Nucleus accumbens (tissue), 56 donors: ENCODE measurements around the gene FYB1.

Experiments used
- DNase-seq, 56 donors: peaks; one replicate each; lab custom pipeline; 2025; lab: John Stamatoyannopoulos, UW

Gene FYB1

DNA sequence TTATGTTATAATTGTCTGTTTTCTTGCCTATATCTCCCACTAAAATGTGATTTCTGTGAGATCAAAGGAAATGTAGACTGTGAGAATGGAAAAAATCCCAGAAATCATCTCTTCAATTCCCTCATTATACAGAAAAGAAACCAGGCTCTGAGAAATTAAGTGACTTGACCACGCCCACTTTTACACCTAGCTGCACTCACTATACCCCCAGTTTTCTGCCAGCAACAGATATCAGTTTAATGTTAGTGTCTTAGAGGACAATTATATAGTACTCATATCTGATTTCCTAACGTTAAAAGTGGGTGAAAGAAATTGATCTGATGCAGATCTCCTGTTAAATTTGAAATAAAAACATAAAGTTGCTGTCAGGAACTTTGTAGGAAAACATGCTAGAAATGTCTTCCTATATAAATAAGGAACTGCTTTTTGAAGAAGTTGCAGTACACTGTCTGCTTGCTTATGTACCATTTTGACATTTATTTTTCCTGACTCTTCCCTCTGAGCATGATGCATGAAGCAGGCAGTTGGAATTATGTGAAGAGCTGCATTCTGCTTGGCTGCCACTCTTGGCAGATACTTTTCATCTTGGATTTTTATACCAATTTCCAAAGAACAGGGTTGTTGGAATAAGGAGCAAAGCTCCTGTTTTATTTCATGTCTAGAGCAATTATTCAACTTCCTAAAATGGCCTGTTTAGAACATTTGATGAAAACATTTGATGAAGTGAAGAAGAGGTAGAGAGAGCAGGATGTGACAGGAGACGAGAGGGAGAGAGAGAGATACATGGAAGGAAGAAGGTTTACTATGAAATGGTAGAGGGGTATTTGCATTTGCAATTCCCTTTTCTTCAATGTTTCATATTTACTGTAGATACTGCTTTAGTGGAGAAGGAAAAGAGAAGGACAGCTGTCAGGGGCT lies 87.9 kb downstream of the FYB1 start:
- DNase-seq: no peak

GRCh38 chr5:39130716-39131115 lies 88.6 kb downstream of the FYB1 start:
- no peak for DNase-seq

DNA sequence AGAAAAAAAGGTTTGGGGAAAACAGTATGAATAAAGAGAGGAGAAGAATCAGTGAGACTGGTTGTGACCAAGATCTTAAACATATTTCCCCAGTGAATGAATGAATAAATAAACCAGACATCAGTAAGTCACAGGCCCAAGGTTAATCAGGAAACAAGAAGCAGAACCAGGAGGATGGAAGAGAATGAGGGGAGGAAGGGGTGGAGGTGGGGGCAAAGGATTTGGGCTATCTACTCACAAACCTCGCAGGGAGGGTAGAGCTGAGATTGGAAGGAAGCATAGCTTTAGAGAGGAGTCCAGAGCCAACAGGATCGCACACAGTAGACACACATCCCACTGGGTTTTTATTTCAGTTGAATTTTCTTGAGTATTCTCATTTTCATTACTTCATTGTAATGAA lies 97.4 kb downstream of the FYB1 start:
- DNase-seq: no peak

DNA sequence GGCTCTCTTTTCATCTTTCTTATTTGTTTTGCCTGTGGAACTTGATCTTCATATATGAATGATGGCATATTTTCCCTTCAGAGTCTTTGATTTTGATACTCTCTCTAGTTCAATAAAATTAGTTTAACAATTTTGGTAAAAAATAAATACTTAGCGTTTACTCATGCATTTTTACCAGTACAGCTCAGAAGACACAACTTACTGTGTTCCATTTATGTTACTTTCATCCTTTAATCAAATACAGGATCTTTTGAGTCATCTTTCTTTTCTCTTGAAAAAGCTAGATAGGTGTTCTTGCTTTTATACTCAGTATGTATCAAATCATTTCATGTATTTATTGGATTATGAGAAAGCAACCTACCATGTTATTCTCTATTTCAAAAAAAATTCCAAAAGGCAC lies 98.0 kb downstream of the FYB1 start:
- no peak for DNase-seq

DNA sequence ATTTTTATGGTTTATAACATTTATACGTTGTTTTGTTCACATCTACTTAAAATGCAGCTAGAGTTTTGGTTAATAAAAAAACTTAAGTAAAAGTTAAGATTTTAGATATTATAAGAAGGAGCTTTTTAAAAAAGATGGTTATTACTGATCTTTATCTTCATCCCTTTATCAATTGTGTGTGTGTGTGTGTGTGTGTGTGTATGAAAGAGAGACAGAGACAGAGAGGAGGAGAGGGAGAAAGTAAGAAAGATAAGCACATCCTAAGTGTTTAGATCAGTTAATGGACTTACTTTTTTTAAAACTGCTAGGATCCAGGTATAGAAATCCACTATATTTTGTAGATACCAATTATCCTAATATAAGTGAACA lies 99.3 kb downstream of the FYB1 start:
- DNase-seq: no peak

GRCh38 chr5:39119404-39120051 lies 99.8 kb downstream of the FYB1 start:
- no peak for DNase-seq

- no peak for DNase-seq
Observed at GRCh38 chr5:39118638-39119037, 100.7 kb downstream of the FYB1 start.

DNA sequence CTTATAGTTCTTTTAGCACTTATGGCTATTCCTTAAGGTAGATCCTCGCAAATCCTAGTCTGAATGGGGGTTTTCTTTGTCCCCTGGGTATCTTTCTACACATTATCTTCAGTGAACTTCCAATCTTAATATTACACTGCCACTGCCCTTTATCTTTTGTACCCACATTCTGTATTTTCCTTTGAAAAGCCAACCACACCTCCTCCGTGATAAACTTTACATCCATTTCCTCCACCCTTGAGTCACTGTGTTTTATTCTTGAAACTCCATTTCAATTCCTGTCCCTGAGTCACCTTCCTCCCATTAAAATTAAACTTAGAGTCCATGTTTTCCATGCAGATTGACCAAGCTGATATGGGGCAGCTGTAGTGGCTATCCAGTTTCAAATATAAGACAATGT lies 102.0 kb downstream of the FYB1 start:
- no peak for DNase-seq

DNA sequence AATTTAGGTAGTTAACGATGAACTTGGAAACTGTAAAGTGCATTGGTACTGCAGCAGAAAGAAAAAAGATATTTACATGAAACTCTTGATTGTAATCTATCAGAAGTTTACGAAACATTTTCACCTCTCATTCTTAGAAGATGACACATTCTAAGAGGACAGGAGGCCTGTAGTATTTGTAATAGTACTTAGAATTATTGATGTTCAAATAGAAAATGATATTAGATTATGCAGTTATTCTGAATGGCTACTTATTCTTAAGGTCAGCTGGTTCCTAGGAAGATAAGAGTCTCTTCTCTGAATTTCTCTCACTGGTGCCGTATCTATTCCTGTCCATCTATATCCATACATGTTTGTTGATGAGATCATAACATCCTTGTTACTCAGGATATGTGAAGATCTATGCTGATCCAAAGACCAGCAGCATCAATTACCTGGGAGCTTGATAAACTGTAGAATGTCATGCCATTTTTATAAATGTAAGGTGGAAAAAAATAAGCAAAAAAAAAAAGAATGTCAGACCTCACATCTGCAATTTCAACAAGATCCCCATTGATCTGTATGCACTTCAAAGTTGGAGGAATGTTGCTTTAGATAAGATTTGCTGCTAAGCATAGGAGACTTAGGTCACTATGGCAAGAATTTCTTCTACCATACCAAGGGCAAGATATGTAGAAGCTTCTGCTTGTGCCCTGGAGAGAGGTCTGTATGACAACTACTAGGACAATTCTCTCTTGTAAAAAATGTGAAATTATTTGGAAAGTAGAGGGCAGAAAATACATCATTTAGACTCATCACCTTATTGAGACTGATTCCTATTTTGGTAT lies 102.8 kb downstream of the FYB1 start:
- no peak for DNase-seq

DNA sequence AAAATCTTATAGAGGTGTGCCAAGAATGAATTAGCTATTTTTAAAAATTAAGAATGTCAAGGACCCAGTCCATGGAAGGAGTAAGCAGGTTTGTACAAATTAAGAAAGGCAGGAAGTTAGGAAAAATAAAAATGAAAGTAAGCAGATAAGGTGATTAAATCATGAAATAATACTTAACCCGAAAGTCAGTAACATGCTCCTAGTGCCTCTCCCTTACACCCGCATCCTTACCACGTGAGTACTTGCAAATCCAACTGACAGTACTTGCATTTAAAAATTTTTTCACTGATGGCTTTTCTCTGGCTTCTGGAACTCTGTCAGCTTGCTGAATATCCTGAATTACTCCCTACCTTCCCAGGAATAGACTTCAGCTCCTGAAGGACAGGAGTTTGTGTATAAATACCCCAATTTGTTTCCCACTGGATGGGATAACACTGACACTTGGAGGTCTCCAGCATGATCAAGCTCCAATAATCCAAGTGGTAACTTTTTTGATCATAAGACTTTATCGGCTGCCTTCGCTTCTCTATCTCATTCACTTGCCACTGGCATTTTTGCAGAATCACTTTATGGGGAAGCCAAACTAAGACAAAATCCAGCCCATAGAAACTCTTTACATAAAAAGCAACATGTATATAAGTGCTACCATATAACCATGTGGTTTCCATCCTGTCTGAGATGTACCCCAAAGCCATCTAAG lies 103.6 kb downstream of the FYB1 start:
- no peak for DNase-seq

DNA sequence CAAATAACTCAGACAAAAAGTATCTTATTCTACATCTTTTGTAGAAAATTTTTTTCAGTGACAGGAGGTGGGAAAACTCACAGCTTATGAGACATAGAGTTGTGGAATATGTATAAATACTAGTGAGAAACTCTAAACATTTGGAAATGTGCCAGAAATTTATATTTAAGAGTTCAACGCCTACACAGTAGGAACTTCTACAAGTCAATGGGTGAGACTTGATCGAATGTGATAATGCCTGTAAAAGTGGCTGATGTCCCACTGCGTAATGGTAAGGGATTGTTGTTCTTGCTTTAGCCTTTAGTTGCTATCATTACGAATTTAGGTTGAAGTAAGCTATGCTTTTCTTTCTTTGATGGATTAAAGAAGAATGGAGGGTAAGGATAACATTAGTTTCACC lies 105.2 kb downstream of the FYB1 start:
- no peak for DNase-seq

GRCh38 chr5:39113354-39113953 lies 105.9 kb downstream of the FYB1 start:
- DNase-seq: no peak

- peak in 7 of 56 donors; percentile 3 to 16 (median 10) for DNase-seq
Observed at GRCh38 chr5:39109606-39110005, 109.8 kb downstream of the FYB1 start.

DNA sequence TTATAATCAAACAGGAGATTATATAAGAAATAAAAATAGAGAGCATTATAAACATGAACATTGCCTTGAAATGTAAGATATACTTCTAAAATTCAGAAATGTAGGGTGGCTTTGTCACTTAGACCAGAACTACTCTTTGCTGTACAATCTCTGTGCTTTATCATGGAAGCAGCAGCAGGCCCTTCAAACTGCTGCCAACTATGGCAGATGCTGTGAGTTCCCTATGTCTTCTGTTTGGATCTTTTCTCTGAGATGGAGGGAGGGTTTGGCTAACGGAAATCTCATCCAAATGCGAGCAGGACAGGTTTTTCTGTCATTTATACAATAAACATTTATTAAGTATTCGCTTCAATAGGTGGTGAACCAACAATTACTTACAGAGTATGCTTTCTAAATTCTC lies 110.4 kb downstream of the FYB1 start:
- DNase-seq: peak in 3 of 56 donors; percentile 4 to 11 (median 6)

DNA sequence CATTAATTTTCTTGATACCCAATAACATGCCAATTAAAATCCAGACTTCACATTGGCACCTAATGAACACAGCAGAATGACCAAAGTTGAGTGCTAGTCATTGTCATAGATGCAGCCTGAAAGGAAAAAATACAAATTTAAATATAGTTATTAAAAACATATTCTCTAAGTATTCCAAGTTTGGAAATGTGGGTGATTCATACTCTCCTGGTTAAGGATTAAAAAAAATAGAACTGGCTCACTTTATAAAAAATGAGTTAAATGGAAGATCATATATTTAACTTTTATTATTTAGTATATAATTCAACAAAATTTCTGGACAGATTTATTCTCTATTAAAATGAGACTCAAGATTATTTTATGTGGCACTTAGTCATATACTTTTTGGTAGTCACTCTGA lies 112.0 kb downstream of the FYB1 start:
- no peak for DNase-seq

- no peak for DNase-seq
Observed at GRCh38 chr5:39106322-39106721, 113.0 kb downstream of the FYB1 start.

GRCh38 chr5:39104221-39104620 lies 115.1 kb downstream of the FYB1 start:
- no peak for DNase-seq

GRCh38 chr5:39102684-39103155 lies 116.6 kb downstream of the FYB1 start:
- no peak for DNase-seq

DNA sequence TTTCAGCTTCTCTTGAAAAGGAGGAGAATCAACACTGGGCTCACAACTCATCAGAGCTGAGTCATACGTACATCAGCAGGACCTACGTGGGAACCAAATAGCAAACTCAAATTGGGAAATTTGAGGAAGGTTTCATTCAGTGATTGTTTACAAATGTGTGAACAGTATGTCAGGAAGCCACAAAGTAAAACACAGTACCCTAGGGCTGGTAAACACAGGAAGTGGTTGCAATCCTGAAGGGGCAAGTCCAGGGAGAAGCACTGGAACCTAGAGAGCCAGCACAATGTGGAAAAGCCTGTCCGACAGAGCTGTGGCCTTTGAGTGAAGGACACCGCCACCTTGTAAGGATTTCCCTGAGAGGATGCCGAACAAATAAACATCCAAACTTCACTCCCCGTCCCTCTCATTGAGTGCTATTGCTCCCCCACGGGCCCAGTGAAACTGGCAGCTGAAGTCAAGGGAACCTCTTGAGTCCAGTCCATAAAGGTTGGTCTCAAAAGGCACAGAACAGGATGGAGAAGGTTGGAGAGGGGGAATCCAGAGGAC lies 118.4 kb downstream of the FYB1 start:
- DNase-seq: no peak
